Fibroblast of pulmonary artery (primary cell): ENCODE data around the gene FUT2.
"Not testable (repeated sequence)": the region's sequence is repeated elsewhere in the genome, so short reads cannot be mapped to it uniquely, and the experiment has no call there.

Source experiments
- DNase-seq: peaks from one replicate; pipeline ENCODE4 v3.0.0-alpha.2; 2010; ENCODE audit warnings: low read depth
- H3K4me3 ChIP-seq: replicated peaks from 2 replicates; pipeline ENCODE4 v1.5.1; 2011; ENCODE audit warnings: low read depth, mild to moderate bottlenecking, control low read depth, low read length, moderate library complexity
- CTCF ChIP-seq: IDR thresholded peaks from 2 replicates; pipeline ENCODE4 v1.5.1; 2011; ENCODE audit warnings: mild to moderate bottlenecking, control low read depth, low read length, inconsistent platforms; ENCODE audit errors: missing control alignments

The FUT2 gene

DNA sequence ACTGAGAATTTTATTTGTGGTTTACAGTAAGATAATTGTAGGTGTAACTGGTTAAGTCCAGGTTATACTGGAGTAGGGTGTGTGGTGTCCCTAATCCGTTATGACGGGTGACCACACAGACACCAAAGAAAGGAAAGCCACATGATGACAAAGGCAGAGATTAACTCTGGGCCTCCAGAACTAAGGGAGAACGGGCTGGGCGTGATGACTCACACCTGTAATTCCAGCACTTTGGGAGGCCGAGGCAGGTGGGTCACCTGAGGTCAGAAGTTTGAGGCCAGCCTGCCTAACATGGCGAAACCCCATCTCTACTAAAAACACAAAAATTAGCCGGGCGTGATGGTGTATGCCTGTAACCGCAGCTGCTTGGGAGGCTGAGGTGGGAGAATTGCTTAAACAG, 10.2 kb upstream of the FUT2 start:
- DNase-seq, result no peak
- H3K4me3 ChIP-seq, result no peak overlapping the region
- TF ChIP-seq CTCF, result no peak

DNA sequence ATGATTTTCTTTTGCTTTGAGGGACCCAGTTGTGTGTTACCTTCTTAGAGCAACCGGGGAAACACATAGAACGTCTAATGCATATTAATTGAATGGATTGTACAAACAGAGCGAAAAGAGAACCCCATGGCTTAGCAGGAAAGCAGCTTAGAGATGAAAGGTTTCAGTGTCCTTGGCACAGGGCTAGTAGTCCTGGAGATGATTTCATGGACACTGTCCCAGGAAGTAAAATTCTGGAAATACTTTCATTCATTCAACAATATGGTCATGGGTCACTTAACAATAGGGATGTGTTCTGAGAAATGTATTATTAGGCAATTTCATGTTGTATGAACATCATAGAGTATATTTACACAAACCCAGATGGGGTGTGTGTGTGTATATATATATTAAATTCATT, 9.7 kb upstream of the FUT2 start:
- no peak for TF ChIP-seq CTCF
- no peak for DNase-seq
- no peak overlapping the region for H3K4me3 ChIP-seq

GRCh38 chr19:48686637-48687036, 9.1 kb upstream of the FUT2 start:
- H3K4me3 ChIP-seq, DNase-seq: not testable (repeated sequence)

DNA sequence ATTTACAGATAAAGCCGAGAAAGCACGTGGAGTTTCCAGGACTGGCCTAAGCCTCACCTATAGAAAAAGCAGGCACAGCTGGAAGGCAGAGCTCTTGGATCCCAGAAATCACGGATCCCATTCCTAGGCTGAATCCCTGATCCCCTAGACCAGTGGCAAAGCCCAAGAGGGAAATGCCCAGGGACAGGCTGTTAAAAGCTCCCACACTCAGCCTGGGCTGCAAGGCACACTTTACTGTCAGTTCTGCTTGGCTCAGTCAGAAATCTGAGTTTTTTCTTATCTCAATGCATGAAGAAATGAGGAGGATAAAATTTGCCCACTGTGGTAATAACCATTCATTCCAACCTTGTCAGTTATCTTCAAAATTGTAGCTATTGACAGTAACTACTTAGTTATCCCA, 8.0 kb upstream of the FUT2 start:
- no peak for DNase-seq
- no peak for TF ChIP-seq CTCF
- no peak overlapping the region for H3K4me3 ChIP-seq

- DNase-seq, result no peak
- H3K4me3 ChIP-seq, result no peak overlapping the region
- no peak for TF ChIP-seq CTCF
Observed at GRCh38 chr19:48689449-48689848, 6.3 kb upstream of the FUT2 start.

DNA sequence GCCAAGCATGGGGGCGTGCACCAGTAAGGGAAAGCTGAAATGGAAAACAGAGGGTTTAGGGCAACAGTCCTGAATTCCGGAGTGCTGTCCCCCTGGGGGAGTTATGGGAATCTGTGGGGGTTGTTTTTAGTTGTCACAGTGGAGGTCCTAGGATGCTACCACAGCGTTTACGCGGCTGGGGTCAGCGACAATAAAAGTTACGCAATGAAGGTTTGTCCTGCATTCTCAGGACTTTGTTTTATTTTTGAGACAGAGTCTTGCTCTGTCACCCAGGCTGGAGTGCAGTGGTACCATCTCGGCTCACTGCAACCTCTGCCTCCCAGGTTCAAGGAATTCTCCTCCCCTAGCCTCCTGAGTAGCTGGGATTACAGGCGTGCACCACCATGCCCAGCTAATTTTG, 2.1 kb upstream of the FUT2 start:
- not testable (repeated sequence) for DNase-seq, H3K4me3 ChIP-seq

DNA sequence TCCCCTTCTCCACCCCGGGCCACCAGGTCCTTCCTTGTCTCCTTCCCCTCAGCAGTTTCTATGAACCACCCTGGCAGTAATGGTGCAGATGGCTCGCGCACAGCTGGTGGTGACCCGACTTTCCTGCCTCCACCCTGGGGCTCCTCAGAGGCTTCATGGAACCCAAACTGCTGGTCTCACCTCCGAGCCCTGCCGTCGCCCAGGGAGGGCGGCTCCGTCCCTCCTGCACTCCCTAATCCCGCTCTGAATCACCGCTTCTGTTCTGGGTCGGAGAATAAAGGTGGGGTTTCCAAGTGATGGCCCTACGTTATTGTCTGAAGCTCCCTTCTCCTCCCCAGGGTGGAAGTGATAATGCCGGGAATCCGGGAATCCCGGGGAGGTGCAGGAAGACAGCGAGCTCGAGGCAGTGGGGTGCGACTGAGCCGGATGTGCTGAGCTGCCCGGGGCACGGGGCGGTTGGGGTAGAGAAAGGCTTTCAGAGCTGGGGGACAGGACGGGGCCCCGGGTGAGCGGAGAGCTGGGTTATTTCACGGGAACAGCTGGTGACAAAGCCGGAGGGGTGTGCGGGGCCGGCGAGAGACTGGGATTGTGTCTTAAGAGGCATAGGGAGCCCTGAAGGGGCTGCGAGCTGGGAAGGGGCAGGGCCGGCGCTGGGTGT, 711 bp downstream of the FUT2 start:
- no peak for TF ChIP-seq CTCF
- H3K4me3 ChIP-seq, result peak overlapping the region; percentile 5
- DNase-seq, result no peak

- DNase-seq, result peak; percentile 79
- H3K4me3 ChIP-seq, result no peak overlapping the region
- TF ChIP-seq CTCF, result no peak
Observed at GRCh38 chr19:48698046-48698445, 2.3 kb downstream of the FUT2 start.
